Neuronal stem cell (in vitro differentiated cells): ENCODE results near the gene CHM. TPM values are rescaled to one million over a fixed set of nuclear protein-coding genes. Genes with fewer than 3 reads are reported as not detected.
A peak's percentile ranks its signal among the peaks of the same experiment; 100 is the strongest.

Source experiments
- DNase-seq: peaks from one replicate; pipeline ENCODE4 v3.0.0-alpha.2; 2013; ENCODE audit warnings: low spot score
- H2AFZ ChIP-seq: one replicate; pipeline ENCODE4 v1.6.1; 2013; ENCODE audit warnings: mild to moderate bottlenecking, low read length, inconsistent platforms
- H2AK5ac ChIP-seq: 2 replicates; pipeline ENCODE4 v1.6.1; 2013; ENCODE audit warnings: low read depth, mild to moderate bottlenecking, inconsistent platforms, low read length, moderate library complexity, mixed read lengths
- H2BK120ac ChIP-seq: 2 replicates; pipeline ENCODE4 v1.6.1; 2013; ENCODE audit warnings: low read depth, mild to moderate bottlenecking, inconsistent platforms, low read length, moderate library complexity, mixed read lengths
- H2BK12ac ChIP-seq: one replicate; pipeline ENCODE4 v1.6.1; 2013; ENCODE audit warnings: low read length, inconsistent platforms
- H2BK15ac ChIP-seq: 2 replicates; pipeline ENCODE4 v1.6.1; 2013; ENCODE audit warnings: mild to moderate bottlenecking, low read length, inconsistent platforms, mixed read lengths
- H2BK5ac ChIP-seq: one replicate; pipeline ENCODE4 v1.6.1; 2013; ENCODE audit warnings: inconsistent platforms, mild to moderate bottlenecking, low read length, moderate library complexity
- H3K14ac ChIP-seq: one replicate; pipeline ENCODE4 v1.6.1; 2013; ENCODE audit warnings: low read length, inconsistent platforms
- H3K18ac ChIP-seq: 2 replicates; pipeline ENCODE4 v1.6.1; 2013; ENCODE audit warnings: low read length, inconsistent platforms
- H3K23ac ChIP-seq: 2 replicates; pipeline ENCODE4 v1.6.1; 2013; ENCODE audit warnings: low read depth, mild to moderate bottlenecking, mixed read lengths, low read length, inconsistent platforms; ENCODE audit not compliant: poor library complexity
- H3K27ac ChIP-seq: replicated peaks from 3 replicates; pipeline ENCODE4 v1.5.1; 2013; ENCODE audit warnings: low read length, inconsistent platforms
- H3K27me3 ChIP-seq, 3 experiments: 2 replicates each; pipeline ENCODE4 v1.6.1; 2013; ENCODE audit warnings: low read length in 3 of 3, mild to moderate bottlenecking in 2 of 3, inconsistent platforms in 1 of 3, low read depth in 1 of 3, mixed read lengths in 1 of 3, moderate library complexity in 1 of 3; ENCODE audit not compliant: control insufficient read depth in 3 of 3, insufficient read depth in 3 of 3
- H3K36me3 ChIP-seq, 2 donors: replicated peaks in 1 of 2; 2 replicates each; pipeline ENCODE4 v1.6.1; 2013; ENCODE audit warnings: low read length in 2 of 2; ENCODE audit not compliant: control insufficient read depth in 2 of 2, insufficient read depth in 2 of 2
- H3K4ac ChIP-seq: 2 replicates; pipeline ENCODE4 v1.6.1; 2013; ENCODE audit warnings: inconsistent platforms, mild to moderate bottlenecking, low read length, moderate library complexity
- H3K4me1 ChIP-seq, 2 donors: 1 replicate in 1 of 2; 2 replicates in 1 of 2; pipeline ENCODE4 v1.6.1; 2013; ENCODE audit warnings: low read length in 2 of 2, low read depth in 1 of 2; ENCODE audit not compliant: control insufficient read depth in 2 of 2, insufficient read depth in 1 of 2
- H3K4me2 ChIP-seq: one replicate; pipeline ENCODE4 v1.6.1; 2013; ENCODE audit warnings: mild to moderate bottlenecking, low read length, inconsistent platforms; ENCODE audit not compliant: insufficient read depth, poor library complexity, severe bottlenecking
- H3K4me3 ChIP-seq, 2 donors: 2 replicates each; pipeline ENCODE4 v1.5.1; 2013; ENCODE audit warnings: low read length in 2 of 2, mild to moderate bottlenecking in 2 of 2, inconsistent platforms in 1 of 2, moderate library complexity in 1 of 2
- H3K79me1 ChIP-seq: one replicate; pipeline ENCODE4 v1.6.1; 2013; ENCODE audit warnings: low read depth, mild to moderate bottlenecking, inconsistent platforms, low read length, moderate library complexity
- H3K9ac ChIP-seq: one replicate; pipeline ENCODE4 v1.6.1; 2013; ENCODE audit warnings: mild to moderate bottlenecking, low read depth, low read length, inconsistent platforms; ENCODE audit not compliant: poor library complexity
- H3K9me3 ChIP-seq, 2 donors: replicated peaks in 1 of 2; 2 replicates each; pipeline versions ENCODE3 to v1.6.1; 2013; ENCODE audit warnings: low read length in 2 of 2, mild to moderate bottlenecking in 2 of 2, inconsistent platforms in 1 of 2, low read depth in 1 of 2, mixed read lengths in 1 of 2, moderate library complexity in 1 of 2; ENCODE audit not compliant: control insufficient read depth in 2 of 2, insufficient read depth in 1 of 2
- H4K8ac ChIP-seq: one replicate; pipeline ENCODE4 v1.6.1; 2013; ENCODE audit warnings: low read depth, mild to moderate bottlenecking, inconsistent platforms, low read length, moderate library complexity
- H4K91ac ChIP-seq: one replicate; pipeline ENCODE4 v1.6.1; 2013; ENCODE audit warnings: low read length, low read depth, mild to moderate bottlenecking, inconsistent platforms; ENCODE audit not compliant: poor library complexity
- WGBS, 2 donors: extraction: QIAGEN DNeasy Blood & Tissue Kit; methylation state at CpG; one replicate each; pipeline ENCODE4 v1.1.7; 2013; ENCODE audit warnings: missing lambda C conversion rate in 2 of 2, mixed read lengths in 1 of 2; ENCODE audit not compliant: insufficient read length in 2 of 2, insufficient replicate concordance in 1 of 2; ENCODE audit errors: extremely low coverage in 2 of 2; 5-methylcytosine and 5-hydroxymethylcytosine counted together
- polyA plus RNA-seq, 2 experiments: library from polyadenylated mRNA; stranded (reverse); fragments of 200-250 nt; gene quantifications; one replicate each; pipeline ENCODE4 v1.2.3, GENCODE V29; 2013

CHM gene
- 8.5 TPM for polyA plus RNA-seq (2013, experiment 1 of 2)
- polyA plus RNA-seq (2013, experiment 2 of 2), result 9.2 TPM

DNA sequence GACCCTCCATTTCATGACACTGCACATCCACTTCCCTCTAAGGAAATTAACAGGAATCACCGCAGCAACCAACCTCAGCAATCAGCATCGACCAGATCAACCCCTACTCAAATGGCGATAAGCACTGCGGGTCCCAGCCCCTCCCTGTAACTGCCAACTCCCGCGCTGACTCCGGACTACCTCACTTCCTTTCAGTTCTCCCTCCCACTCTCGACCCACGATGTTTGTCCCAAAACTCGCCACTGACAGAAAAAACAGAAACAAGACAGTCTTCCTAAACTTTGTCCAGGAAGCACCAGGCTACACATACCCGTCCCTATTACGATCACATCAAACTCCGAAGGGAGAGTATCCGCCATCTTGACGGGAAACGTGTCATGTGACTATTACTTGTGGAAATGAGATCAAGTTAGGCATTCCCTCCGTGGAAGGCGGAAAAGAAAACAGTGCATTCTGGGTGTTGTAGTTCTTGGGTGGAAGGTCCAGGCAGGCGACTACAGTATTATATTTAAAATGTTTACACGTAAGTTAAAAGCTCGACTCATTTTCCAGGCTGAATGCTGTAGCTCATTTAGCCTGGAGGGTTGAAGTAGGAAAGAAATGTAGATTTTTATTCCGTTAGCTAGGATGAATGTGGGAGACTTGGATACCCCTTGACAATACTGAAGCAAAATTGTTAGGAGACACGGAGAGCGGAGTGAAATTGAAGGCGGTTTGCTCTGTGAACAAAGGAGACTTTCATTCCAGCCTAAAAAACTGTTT is at the start of gene CHM:
CHM (minus strand) TSS at position 385 of the 762 bp plus-strand sequence; CDS start at position 359, 26 bp downstream.
- no peak within 1 kb of the TSS for H3K27ac ChIP-seq
- no peak within 1 kb of the TSS for H4K91ac ChIP-seq
- H3K4ac ChIP-seq, result no peak within 1 kb of the TSS
- H2BK120ac ChIP-seq, result no peak within 1 kb of the TSS
- H2BK12ac ChIP-seq, result no peak within 1 kb of the TSS
- H3K36me3 ChIP-seq, result peaks cover 0 to 5% of the 10 kb centered on the region in 2 donors
- peak within 1 kb of the TSS; percentile 59 to 96 for H3K4me3 ChIP-seq
- no peak within 1 kb of the TSS for H4K8ac ChIP-seq
- peak within 1 kb of the TSS; percentile 25 for H3K4me2 ChIP-seq
- peak; percentile 50 for DNase-seq
- H3K9ac ChIP-seq, result peak within 1 kb of the TSS; percentile 60
- no peak within 1 kb of the TSS for H2AK5ac ChIP-seq
- H3K14ac ChIP-seq, result no peak within 1 kb of the TSS
- no peak within 1 kb of the TSS for H3K23ac ChIP-seq
- no peak within 1 kb of the TSS for H2BK15ac ChIP-seq
- no CpG with 5 or more reads among the region's 25 CpGs for WGBS, 2 donors
- H2AFZ ChIP-seq, result peak within 1 kb of the TSS; percentile 82
- H3K9me3 ChIP-seq, result no peaks in the 10 kb centered on the region
- H3K18ac ChIP-seq, result no peak within 1 kb of the TSS
- H3K4me1 ChIP-seq, result no peaks in the 10 kb centered on the region
- H3K79me1 ChIP-seq, result no peaks in the 10 kb centered on the region
- no peaks in the 10 kb centered on the region for H3K27me3 ChIP-seq
- H2BK5ac ChIP-seq, result no peak within 1 kb of the TSS

DNA sequence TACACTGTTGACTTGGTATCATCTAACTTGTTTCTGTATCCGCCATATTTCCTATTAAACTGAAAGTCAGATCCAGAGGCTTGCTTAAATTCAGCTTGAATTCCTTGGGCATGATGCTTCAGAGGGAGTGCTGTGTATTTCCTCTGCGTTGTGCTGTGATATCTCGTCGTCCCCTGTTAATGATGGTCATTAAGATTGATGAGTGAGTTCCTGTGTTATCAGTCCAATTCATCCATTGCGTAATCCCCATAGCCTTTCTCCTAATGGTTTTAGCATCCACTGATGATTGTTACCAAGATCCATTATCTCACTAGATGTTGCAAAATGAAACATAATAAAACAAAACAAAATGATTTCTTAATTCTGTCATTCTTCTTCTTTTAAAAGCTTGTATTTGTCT is 31.3 kb upstream of the CHM start:
- H4K8ac ChIP-seq, result no peak overlapping the region
- no peak overlapping the region for H3K4ac ChIP-seq
- H2BK120ac ChIP-seq, result no peak overlapping the region
- H3K4me1 ChIP-seq, result no peaks in the 10 kb centered on the region
- no peak overlapping the region for H2AK5ac ChIP-seq
- no peaks in the 10 kb centered on the region for H3K36me3 ChIP-seq
- H2BK5ac ChIP-seq, result no peak overlapping the region
- H3K4me3 ChIP-seq, result no peak overlapping the region
- H2BK15ac ChIP-seq, result no peak overlapping the region
- no peak overlapping the region for H3K23ac ChIP-seq
- no peaks in the 10 kb centered on the region for H3K79me1 ChIP-seq
- no peaks in the 10 kb centered on the region for H3K9me3 ChIP-seq
- no CpG with 5 or more reads among the region's 5 CpGs for WGBS, 2 donors
- H3K18ac ChIP-seq, result no peak overlapping the region
- no peaks in the 10 kb centered on the region for H3K27me3 ChIP-seq
- no peak for DNase-seq
- no peak overlapping the region for H3K27ac ChIP-seq
- no peak overlapping the region for H3K4me2 ChIP-seq
- H3K14ac ChIP-seq, result no peak overlapping the region
- H4K91ac ChIP-seq, result no peak overlapping the region
- H3K9ac ChIP-seq, result no peak overlapping the region
- no peak overlapping the region for H2BK12ac ChIP-seq
- no peak overlapping the region for H2AFZ ChIP-seq

DNA sequence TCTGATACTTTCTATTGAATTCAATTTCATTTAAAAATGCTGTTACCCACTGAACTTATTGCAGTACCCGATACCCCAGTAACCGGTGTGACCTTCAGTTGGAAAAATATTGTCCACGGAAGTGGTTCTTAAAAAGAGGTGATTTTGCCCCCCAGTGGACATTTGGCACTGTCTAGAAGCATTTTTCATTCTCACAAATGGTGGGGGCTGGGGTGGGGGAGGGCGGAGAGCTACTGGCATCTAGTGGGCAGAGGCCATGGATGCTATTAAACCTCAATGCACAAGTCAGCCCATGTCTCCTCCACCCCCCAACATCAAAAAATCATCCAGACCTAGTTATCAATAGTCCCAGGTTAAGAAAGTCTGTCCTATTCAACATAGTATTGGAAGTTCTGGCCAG is 19.6 kb upstream of the CHM start:
- Histone ChIP-seq H3K9me3 (no peaks in the 10 kb centered on the region), H3K18ac (no peak overlapping the region), H4K91ac (no peak overlapping the region), H3K27ac (no peak overlapping the region), H3K9ac (no peak overlapping the region), H2BK15ac (no peak overlapping the region), H3K4me2 (no peak overlapping the region), H2AFZ (no peak overlapping the region), H3K36me3 (no peaks in the 10 kb centered on the region), H3K4ac (no peak overlapping the region), H2BK12ac (no peak overlapping the region), H2AK5ac (no peak overlapping the region), H2BK120ac (no peak overlapping the region), H3K79me1 (no peaks in the 10 kb centered on the region), H3K14ac (no peak overlapping the region), H2BK5ac (no peak overlapping the region), H3K23ac (no peak overlapping the region), H3K27me3 (no peaks in the 10 kb centered on the region), H4K8ac (no peak overlapping the region), H3K4me1 (no peaks in the 10 kb centered on the region), H3K4me3 (no peak overlapping the region)
- DNase-seq, result no peak
- no CpG with 5 or more reads among the region's 4 CpGs for WGBS, 2 donors

DNA sequence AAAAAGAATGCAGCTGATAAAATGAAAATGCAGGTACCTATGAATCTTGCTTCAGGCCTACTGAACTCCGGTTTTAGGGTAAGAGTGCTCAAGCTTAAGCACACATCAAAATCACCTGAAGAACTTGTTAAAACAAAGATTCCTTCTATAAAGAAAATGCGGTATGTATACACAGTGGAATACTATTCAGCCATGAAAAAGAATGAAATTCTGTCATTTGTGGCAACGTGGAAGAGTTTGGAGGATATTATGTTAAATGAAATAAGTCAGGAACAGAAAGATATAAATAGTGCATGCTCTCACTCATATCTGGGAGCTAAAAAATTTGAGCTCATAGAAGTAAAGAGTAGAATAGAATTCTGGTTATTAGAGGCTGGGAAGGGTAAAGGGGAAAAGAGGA is 14.0 kb upstream of the CHM start:
- H2BK15ac ChIP-seq, result no peak overlapping the region
- no peak overlapping the region for H3K4me3 ChIP-seq
- H2BK5ac ChIP-seq, result no peak overlapping the region
- H3K27ac ChIP-seq, result no peak overlapping the region
- no peaks in the 10 kb centered on the region for H3K36me3 ChIP-seq
- no peak overlapping the region for H2AK5ac ChIP-seq
- H2AFZ ChIP-seq, result no peak overlapping the region
- H3K18ac ChIP-seq, result no peak overlapping the region
- no peak overlapping the region for H3K4ac ChIP-seq
- H3K23ac ChIP-seq, result no peak overlapping the region
- no peaks in the 10 kb centered on the region for H3K79me1 ChIP-seq
- no CpG with 5 or more reads among the region's 3 CpGs for WGBS, 2 donors
- no peak overlapping the region for H3K14ac ChIP-seq
- no peak for DNase-seq
- no peak overlapping the region for H2BK12ac ChIP-seq
- no peak overlapping the region for H2BK120ac ChIP-seq
- no peaks in the 10 kb centered on the region for H3K27me3 ChIP-seq
- H3K4me2 ChIP-seq, result no peak overlapping the region
- H4K91ac ChIP-seq, result no peak overlapping the region
- H3K4me1 ChIP-seq, result no peaks in the 10 kb centered on the region
- H3K9ac ChIP-seq, result no peak overlapping the region
- no peaks in the 10 kb centered on the region for H3K9me3 ChIP-seq
- H4K8ac ChIP-seq, result no peak overlapping the region
